Skeletal muscle cell (primary cell): ENCODE results near the gene MYO16.

Experiments used
- DNase-seq: peaks from one replicate; pipeline ENCODE4 v3.0.0-alpha.2; 2010; ENCODE audit warnings: low read depth
- H3K4me3 ChIP-seq: 2 replicates; pipeline ENCODE4 v1.5.1; 2011; ENCODE audit warnings: low read depth, mild to moderate bottlenecking, control low read depth, low read length, moderate library complexity

Gene MYO16

DNA sequence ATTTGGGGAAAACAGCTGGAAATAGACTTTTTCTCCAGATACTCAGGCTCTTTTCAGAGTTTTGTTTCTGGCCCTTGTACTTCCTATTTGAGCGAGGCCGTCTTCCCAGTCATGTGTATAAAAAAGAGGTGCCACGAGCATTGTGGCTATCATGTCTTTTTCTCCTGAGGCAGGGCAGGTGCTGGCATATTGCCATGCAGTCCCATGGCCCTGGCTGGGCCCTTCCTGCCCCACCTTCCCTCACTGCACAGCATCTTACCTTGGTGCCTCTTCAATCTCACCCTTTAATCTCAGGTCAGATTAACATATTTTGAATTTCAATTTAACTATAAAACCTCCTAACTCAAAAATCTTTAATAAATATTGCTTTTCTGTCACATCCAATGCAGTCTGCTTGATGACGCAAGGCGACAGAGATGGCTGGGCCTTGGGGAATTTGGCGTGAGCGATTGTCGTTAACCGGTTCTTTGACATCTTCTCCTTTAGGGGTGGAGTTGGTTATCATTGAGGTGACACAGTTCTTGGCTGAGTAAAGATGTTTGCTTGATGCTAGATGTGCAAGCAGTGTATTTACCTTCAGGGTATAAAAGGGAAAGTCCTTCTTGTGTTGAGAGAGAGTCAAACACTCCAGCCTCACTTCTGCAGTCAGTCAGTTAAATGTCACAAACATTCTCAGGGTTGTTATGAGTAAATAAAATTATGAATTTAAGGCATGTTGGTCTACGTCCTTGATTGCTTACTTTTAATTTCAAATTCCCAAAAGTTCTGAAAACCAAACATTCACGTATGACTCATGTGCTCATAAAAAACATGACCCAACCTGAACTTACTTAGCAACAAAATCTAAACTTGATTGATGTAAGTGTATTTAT lies 289.9 kb downstream of the MYO16 start:
- H3K4me3 ChIP-seq, result no peak overlapping the region
- DNase-seq, result no peak

DNA sequence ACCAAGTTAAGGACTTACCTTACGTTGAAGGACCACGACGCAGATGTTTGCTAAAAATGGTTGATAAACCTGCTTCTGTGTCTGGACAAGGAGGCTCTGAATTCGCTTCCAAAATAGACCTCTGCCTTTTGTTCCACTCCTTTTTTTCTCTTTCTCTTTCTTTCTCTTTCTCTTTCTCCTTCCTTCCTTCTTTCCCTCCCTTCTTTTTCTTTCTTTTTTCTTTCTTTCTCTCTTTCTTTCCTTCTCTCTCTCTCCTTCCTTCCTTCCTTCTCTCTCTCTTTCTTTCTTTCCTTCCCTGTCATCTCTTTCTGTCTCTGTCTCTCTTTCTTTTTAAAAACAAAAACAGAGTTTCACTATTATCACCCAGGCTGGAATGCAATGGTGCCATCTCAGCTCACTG lies 290.7 kb downstream of the MYO16 start:
- H3K4me3 ChIP-seq, result no peak overlapping the region
- DNase-seq, result no peak

DNA sequence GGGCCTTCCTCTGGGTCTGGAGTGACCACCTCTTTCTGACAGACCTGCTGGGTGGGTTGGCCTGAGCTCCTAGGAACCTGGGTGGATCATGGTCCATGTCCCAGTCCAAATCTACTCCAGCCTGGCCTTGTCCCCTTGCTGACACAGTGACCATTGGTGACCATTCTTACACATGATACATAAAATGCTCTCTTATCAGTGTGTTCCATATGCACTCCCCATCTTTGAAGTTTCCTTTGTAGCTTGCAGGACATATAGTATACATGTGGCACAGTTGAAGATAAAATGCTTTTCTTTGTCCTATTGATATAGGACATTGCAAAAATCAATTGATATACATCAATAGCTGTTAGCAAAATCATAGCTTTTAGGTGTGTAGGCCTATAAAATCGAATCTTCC lies 291.8 kb downstream of the MYO16 start:
- no peak for DNase-seq
- no peak overlapping the region for H3K4me3 ChIP-seq

DNA sequence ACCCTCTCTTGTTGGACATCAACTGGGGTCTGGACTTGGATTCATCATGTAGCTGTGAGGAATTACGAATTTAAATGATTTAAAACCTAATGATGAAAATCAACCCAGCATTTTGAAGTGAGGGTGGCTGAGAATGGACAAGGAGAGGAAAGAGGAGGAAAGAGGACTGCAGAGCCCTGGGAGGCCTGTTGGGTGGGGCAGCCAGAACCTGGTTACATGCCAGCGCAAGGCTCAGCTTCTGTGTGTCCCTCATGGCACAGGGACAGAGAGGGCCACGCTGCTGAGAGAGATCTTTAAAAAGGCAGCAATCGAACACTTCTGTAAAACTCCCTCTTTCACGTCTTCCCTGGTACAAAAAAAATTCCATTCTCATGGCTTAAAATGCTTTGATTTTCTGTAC lies 292.7 kb downstream of the MYO16 start:
- DNase-seq, result no peak
- no peak overlapping the region for H3K4me3 ChIP-seq

DNA sequence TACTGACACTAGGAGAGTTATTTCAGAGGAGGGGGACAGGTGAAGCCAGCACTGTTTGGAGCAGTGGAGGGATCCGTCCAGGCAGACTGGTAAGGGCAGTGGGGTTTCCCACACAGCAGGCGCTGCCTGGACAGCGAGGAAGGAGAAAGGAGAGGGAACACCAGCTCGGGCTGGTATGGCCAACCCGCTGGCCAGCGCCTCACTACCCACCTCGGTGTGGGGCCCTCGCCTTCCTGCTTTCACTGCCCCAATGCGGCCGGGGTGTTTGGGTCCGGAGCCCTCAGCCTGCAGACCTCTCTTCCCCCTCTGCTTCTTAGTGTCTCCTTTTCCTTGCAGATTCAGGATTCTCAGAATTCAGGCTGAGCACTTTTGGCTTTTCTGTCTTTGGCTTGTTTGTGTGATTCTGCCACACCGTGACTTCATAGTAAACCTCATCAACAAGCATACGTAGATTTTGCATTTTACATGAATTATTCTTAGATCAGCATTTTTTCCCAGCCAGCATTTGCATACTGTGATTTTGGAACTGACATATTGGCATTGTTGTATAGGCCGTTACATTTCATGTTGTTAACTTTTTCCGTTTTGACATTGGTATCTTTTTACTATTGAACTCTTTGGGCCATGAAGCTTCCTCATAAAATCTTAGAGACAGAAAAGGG lies 294.1 kb downstream of the MYO16 start:
- H3K4me3 ChIP-seq, result no peak overlapping the region
- no peak for DNase-seq

DNA sequence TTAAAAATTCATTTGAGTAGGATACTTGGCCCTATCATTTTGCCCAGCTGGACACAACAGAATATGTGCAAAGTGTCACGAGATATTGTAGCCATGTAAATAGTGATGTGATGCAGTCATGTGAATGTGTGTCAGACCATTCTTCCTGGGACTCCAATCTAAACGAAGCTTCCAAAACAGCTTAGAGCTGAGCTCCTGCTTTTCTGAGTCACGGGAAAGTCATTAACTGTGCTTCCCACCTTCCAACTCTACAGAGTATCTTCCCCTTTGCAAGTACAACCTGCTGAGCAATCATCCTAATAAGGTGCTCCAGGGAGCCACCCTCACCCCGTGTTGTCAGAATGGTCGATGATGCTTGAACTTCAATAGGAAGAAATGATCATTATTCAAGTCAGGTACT lies 294.7 kb downstream of the MYO16 start:
- DNase-seq, result no peak
- H3K4me3 ChIP-seq, result no peak overlapping the region

DNA sequence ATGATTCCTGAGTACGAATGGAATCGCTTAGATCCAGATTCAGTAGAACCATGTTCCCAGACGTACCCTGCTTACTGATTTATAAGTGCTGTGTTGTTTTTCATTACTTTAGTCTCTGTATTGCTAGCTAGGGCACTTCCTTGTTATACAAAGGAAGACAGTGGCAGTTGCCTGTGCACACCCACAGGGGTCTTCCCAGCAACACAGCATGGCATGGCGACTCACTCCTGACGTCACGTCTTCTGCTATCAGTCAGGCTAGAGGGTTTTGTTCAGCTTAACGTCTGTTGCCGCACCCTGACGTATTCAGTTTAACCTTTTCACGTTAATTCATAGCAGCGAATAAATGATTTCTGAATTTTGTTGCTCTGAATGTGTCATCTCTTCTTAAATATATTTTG lies 295.1 kb downstream of the MYO16 start:
- no peak overlapping the region for H3K4me3 ChIP-seq
- DNase-seq, result no peak

DNA sequence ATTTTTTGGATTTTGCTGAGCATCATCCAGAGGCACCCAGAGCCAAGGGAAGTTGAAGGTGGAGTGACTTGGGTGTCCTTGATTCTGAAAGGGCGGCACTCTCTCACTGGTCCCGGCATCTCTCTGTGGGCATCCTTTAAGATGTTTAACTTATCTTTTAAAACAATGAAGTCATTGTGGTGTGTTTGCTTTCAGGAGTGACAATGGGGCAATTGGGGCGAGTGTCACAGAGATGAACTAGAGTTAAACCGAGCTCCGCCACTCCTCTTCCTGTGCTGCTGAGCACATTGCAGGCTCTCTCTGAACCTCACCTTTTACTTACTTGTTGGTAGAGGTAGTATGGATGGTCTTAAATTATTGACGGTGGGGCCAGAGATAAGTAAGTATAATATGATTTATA lies 295.7 kb downstream of the MYO16 start:
- DNase-seq, result no peak
- H3K4me3 ChIP-seq, result no peak overlapping the region

DNA sequence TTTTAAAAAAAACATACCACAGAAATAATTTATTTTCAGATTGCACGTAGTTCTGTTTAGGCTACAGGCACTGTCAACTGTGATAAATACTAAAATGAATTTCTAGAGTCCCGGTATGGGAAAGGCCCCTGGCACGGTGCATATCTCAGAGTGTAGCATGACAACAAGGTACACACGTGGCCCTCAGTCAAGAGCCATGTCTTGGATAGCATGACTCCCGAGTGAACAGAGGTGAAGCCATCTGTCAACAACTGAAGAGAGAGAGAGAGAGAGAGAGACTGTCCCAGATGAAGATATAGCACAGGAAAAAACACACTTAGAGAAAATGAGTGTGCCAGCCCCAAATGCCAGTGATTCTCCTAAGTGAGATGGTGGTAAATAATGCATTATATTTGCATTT lies 297.5 kb downstream of the MYO16 start:
- no peak for DNase-seq
- H3K4me3 ChIP-seq, result no peak overlapping the region

DNA sequence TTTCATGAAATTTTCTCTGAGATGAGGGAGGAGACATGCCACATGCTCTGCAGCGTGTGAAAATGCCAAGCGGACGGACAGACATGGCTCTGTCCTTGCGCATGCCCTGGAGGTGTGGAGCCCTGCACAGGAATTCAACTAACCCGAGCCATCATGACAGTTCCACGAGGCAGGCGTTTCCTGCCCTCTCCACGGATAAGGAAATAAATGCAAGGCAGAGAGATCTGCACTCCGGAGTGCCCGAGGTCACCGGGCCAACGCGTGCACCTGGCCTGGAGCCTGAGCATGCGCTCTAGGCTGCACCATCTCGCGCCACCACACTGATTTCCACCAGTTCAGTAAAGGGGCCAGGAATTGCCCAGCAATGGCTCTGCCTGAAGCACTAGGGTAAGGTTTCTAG lies 298.2 kb downstream of the MYO16 start:
- no peak overlapping the region for H3K4me3 ChIP-seq
- DNase-seq, result no peak

DNA sequence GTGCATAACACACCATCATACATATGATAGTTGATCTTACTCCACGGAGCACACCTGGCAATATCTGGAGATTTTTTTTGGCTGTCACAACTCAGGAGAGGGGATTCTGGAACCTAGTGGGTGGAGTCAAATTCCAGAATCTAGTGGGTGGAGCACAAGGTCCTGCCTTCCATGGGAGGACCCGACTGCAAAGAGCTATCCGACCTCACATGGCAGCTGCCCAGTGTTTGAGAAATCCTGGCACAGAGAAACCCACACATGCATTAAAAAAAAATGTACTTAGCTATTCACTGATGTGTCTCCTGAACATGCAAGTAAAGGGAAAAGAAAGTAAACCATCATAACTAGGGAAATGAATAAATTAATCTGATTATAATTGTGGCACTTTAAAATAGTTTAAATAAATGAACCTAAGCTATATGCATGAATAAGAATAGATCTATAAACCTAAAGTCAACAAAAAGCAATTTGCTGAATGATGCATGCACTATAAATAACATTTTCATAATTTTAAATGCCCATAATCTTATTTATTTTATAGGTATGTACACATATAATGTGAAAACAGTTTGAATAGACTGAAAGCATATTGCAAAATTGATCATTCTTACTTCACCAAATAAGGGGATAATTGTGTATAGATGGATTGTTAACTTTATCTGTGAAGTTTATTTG lies 300.3 kb downstream of the MYO16 start:
- DNase-seq, result no peak
- H3K4me3 ChIP-seq, result no peak overlapping the region

DNA sequence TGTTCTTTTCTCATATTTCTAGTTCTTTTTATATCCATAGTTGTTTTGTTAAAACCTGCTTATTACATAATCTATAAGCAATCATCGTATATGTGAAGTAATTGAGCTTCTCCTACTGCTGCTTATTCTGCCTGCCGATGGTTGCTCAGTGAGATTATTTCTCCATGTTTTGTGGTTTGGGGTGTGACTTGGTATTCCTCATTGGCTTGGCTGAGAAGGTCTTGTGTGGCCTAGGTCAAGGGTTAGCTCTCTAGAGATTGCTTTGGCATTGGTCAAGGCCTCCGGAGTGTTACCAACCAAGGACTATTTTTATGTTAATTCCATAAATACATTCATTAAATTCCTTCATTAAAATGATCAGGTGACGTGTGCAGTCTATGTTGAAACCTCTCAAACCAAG lies 302.8 kb downstream of the MYO16 start:
- no peak for DNase-seq
- no peak overlapping the region for H3K4me3 ChIP-seq

DNA sequence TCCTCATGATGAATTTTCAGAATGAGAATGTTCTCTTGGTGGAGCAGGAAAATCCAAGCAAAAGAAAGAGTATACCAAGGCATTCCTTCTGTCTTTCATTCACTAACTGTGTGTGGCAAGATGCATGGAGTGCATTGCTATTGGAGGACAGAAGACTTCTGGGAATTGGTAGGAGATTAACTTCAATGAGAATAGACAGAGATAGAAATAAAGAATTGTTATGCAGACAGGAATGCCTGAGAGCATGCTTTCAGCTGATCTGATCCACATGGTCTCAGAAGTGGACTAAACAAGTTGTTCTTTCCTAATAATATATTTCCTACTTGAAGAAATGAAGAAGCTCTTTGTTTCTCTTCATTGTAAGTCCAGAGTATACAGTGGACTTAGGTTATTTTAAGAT lies 303.6 kb downstream of the MYO16 start:
- no peak overlapping the region for H3K4me3 ChIP-seq
- DNase-seq, result no peak

DNA sequence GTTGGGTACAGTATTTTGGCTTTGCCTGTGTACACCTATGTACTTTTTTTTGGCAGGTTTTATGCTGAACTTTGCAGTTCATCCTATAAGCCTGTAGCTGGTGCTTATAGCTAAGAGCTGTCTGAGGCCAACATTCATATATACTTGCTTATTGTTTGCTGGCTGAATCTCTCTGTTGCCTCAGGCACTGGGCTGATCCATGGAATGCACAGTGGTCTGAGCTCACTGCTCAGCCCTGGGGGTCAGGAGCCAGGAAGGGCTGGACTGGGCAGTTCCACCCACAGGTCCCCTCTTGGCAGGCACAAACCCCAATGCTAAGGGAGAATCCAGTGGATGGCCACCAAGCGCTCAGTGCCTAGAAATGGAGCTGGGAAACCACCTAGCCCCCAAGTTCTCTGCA lies 308.7 kb downstream of the MYO16 start:
- DNase-seq, result no peak
- no peak overlapping the region for H3K4me3 ChIP-seq

DNA sequence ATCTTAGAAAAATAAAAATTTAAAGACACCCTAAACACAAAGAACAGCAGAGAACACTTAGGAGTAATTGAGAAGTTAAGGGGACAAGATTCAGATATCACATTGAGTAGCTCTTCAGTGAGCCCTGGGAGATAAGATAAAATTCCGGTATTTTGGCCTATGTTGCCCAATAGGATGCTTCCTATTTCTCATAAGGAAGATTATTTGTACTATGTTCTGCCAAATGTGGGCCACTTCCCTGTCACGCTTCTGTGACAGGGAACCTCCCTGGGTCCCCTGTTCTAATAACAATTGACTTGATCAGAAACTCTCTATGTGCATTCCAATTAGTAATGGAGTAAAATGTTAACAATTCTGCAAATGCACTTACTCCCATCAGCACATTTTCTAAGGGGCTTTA lies 310.7 kb downstream of the MYO16 start:
- no peak overlapping the region for H3K4me3 ChIP-seq
- no peak for DNase-seq

DNA sequence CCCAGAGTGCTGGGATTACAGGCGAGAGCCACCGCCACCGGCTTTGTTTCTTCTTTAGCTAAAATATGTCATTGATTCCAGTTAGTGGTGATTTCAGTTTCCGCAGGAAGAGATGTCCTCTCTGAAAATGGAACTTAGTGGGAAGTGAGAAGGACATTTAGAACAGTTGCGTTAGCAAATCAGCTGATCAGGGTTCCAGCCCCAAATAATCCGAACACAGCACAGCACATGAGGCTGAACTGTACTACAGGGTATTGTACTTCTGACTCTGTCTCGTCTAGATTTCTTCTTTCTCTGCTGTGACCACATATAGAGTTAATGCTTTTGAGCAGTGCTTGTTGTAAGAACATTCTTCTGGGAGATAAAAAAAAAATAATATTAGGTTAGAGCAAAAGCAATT lies 314.4 kb downstream of the MYO16 start:
- DNase-seq, result no peak

DNA sequence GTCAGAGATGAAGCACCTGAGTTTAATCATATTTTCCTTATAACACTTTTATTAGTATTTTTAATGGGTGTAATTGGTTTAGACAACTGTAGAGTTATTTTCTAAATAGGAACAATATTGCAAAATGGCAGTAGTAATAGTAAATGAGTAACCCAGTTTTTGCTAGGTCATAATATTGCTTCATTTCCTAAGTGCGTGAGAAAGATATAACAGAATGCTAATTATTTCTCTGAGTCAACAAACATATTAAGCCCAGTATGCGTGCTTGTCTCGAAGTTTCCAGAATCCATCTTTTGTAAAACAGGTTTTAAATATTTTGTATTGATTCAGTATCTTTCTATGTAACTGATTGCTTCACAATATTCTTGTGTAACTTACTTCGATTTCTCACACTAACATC lies 315.3 kb downstream of the MYO16 start:
- no peak for DNase-seq
- H3K4me3 ChIP-seq, result no peak overlapping the region

More for the DNA sequence above, 314.4 kb downstream of the MYO16 start:
- H3K4me3 ChIP-seq, result no peak overlapping the region

DNA sequence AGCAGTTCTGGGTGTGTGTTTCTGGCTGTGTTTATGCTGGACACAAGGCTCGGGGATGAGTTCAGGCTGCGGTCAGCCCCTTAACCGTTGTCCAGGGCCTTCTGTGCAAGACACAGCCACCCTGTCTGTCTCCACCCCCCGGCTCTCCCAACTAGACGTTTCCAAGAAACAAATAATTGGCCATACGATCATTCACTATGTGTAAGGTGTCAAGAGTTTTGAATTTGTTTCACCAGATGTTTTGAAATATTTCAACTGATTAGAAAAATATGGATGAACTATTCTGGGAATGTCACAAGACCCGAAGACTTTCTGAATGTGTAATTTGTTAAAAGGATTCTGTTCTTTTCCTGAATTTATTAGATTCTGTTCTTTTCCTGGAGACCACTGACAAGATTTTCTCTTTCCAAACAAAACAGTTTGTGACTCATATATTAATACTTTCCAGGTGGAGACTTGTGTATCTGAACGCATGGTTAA lies 318.2 kb downstream of the MYO16 start:
- DNase-seq, result no peak
- H3K4me3 ChIP-seq, result no peak overlapping the region

DNA sequence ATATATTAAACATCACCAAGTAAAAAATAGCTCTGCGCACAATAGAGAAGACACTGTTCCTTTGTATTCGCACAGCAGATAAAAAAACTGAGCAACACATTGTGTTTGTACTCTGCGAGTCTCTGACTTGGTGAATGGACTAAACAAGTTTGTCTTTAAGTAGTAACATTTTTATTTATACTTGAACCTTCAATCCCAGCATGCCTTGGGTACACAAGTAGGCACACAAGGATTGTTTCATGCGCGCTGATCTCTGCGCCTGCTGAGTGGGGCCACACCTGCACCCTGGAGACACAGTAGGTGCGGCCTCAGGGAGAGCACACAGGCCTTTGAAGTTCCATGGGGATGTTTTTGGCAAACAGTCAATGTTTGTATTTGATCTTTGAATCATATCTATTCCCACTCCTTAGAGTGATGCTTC lies 318.9 kb downstream of the MYO16 start:
- H3K4me3 ChIP-seq, result no peak overlapping the region
- no peak for DNase-seq

DNA sequence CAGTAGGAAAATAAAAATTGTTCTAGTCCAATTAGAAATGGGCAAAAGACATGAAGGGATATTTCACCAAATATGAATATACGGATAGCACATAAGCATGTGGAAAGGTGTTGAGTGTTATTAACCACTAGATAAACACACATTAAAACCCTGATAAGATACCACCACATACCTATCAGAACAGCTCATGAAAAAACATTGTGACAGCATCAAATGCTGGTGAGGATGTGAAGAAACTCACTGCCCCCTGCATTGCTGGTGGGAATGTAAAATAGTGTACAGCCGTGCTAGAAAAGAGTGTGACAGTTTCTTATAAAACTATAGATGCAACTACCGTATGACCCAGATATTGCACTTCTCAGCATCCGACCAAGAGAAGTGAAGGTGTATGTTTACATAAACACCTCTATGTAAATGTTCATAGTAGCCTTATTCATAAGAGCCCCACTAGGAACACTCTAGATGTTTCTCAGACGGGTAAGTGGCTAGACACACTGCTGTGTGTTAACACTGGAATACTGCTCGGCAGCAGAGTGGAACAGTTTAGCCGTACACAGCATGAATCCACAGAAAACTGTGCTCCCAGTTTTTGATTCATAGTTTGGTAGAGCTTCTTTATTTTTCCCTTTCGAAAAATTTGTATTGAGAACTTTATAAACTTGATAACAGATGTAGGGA lies 321.1 kb downstream of the MYO16 start:
- H3K4me3 ChIP-seq, result no peak overlapping the region
- no peak for DNase-seq
